Sigmoid colon (tissue), 7 donors: ENCODE results near the gene WDFY4. TPM values are rescaled to one million over a fixed set of nuclear protein-coding genes. Genes with fewer than 3 reads are reported as not detected.

Experiments used
- DNase-seq: peaks from one replicate; pipeline ENCODE4 v3.0.0-alpha.2; 2019
- H3K27ac ChIP-seq, 4 donors: fragments of 200-600 bp; sonication (generic); one replicate each; pipeline ENCODE4 v1.5.1; 2016 to 2019; ENCODE audit warnings: mild to moderate bottlenecking in 1 of 4
- H3K27me3 ChIP-seq, 3 donors: fragments of 200-600 bp; sonication (generic); one replicate each; pipeline ENCODE4 v1.5.1; 2019; ENCODE audit warnings: mild to moderate bottlenecking in 1 of 3
- H3K36me3 ChIP-seq, 4 donors: fragments of 200-600 bp; sonication (generic); one replicate each; pipeline ENCODE4 v1.5.1; 2016 to 2019
- H3K4me1 ChIP-seq, 4 donors: fragments of 200-600 bp; sonication (generic); one replicate each; pipeline ENCODE4 v1.5.1; 2017 to 2019
- H3K4me3 ChIP-seq, 4 donors: fragments of 200-600 bp; sonication (generic); one replicate each; pipeline ENCODE4 v1.5.1; 2017 to 2019; ENCODE audit warnings: mild to moderate bottlenecking in 2 of 4, moderate library complexity in 1 of 4
- H3K9me3 ChIP-seq, 4 donors: fragments of 200-600 bp in 3 of 4; sonication (generic) in 3 of 4; one replicate each; pipeline versions ENCODE4 v1.5.1 to v1.6.1; 2013 to 2019
- CTCF ChIP-seq, 4 experiments: fragments of 450-650 bp in 3 of 4; fragments of 200-600 bp in 1 of 4; IDR thresholded peaks; one replicate each; pipeline ENCODE4 v1.5.1; 2016 to 2019; ENCODE audit warnings: antibody characterized with exemption in 4 of 4, mild to moderate bottlenecking in 3 of 4, moderate library complexity in 2 of 4
- EP300 ChIP-seq, 4 donors: sonication (generic); formaldehyde crosslinking; IDR thresholded peaks; one replicate each; pipeline ENCODE4 v1.6.1; 2017; ENCODE audit warnings: antibody characterized with exemption in 4 of 4
- POLR2A ChIP-seq, 2 donors: fragments of 450-650 bp; IDR thresholded peaks; one replicate each; pipeline ENCODE4 v1.6.1; 2016; ENCODE audit warnings: antibody characterized with exemption in 2 of 2, mild to moderate bottlenecking in 2 of 2, moderate library complexity in 2 of 2
- POLR2AphosphoS5 ChIP-seq, 4 donors: sonication (generic); formaldehyde crosslinking; IDR thresholded peaks; one replicate each; pipeline ENCODE4 v1.6.1; 2017; ENCODE audit warnings: antibody characterized with exemption in 4 of 4
- WGBS, 2 donors: extraction: QIAGEN DNeasy Blood & Tissue Kit; methylation state at CpG; one replicate each; pipeline ENCODE4 v1.1.7; 2013; 5-methylcytosine and 5-hydroxymethylcytosine counted together
- intact Hi-C: fragments of 100-400 bp; cut with DNase I; formaldehyde crosslinking; loops from one replicate; pipeline ENCODE4 v1.15.1; 2023
- polyA plus RNA-seq, 3 donors: library from polyadenylated mRNA; stranded (reverse); fragments of 200-250 nt; gene quantifications; one replicate each; pipeline ENCODE4 v1.2.3, GENCODE V29; 2013
- total RNA-seq, 4 donors: library from RNA; depleted of rRNA; stranded (reverse); fragments of >200 nt; gene quantifications; one replicate each; pipeline ENCODE4 v1.1.0, GENCODE V29; 2016
- donor health status: healthy with polysubstance abuse.
- donor health status: Bipolar disorder and iron deficiency.
- donor health status: healthy.

The WDFY4 gene
- total and polyA plus RNA-seq, 7 donors, result 0.60 to 18.6 (median 2.5) TPM

- 55 to 77% methylated on average over 9 of the region's 9 CpGs for WGBS, 2 donors
- intact Hi-C loops, result no loop called here
- Histone ChIP-seq H3K36me3 (no peaks in the 10 kb centered on the region), H3K27ac (no peak overlapping the region), H3K9me3 (peaks cover 0 to 3% (median 0%) of the 10 kb centered on the region in 4 donors), H3K4me3 (no peak overlapping the region), H3K27me3 (no peaks in the 10 kb centered on the region), H3K4me1 (no peaks in the 10 kb centered on the region)
- no peak for TF ChIP-seq EP300 (IDR thresholded peaks at IDR 0.05)
- no peak for TF ChIP-seq POLR2AphosphoS5 (IDR thresholded peaks at IDR 0.05)
- TF ChIP-seq CTCF (IDR thresholded peaks at IDR 0.05), result no peak
- no peak for TF ChIP-seq POLR2A (IDR thresholded peaks at IDR 0.05)
- DNase-seq, result no peak
Observed at GRCh38 chr10:49001402-49001801, 316.7 kb downstream of the WDFY4 start.

GRCh38 chr10:49001870-49002672 is 317.4 kb downstream of the WDFY4 start:
- no peak overlapping the region for H3K4me3 ChIP-seq
- DNase-seq, result no peak
- no peaks in the 10 kb centered on the region for H3K27me3 ChIP-seq
- peaks cover 0 to 3% (median 0%) of the 10 kb centered on the region in 4 donors for H3K9me3 ChIP-seq
- H3K4me1 ChIP-seq, result no peaks in the 10 kb centered on the region
- no peak overlapping the region for H3K27ac ChIP-seq
- intact Hi-C loops, result no loop called here
- H3K36me3 ChIP-seq, result no peaks in the 10 kb centered on the region
- TF ChIP-seq EP300 (IDR thresholded peaks at IDR 0.05), result no peak
- TF ChIP-seq POLR2AphosphoS5 (IDR thresholded peaks at IDR 0.05), result no peak
- TF ChIP-seq CTCF (IDR thresholded peaks at IDR 0.05), result no peak
- WGBS, 2 donors, result 60 to 65% methylated on average over 17 of the region's 17 CpGs

- Histone ChIP-seq H3K27ac (no peak overlapping the region), H3K4me1 (peaks cover 0 to 9% (median 8%) of the 10 kb centered on the region in 4 donors), H3K27me3 (no peaks in the 10 kb centered on the region), H3K9me3 (peaks cover 0 to 3% (median 0%) of the 10 kb centered on the region in 4 donors), H3K4me3 (no peak overlapping the region), H3K36me3 (no peaks in the 10 kb centered on the region)
- 81 to 85% methylated on average over 5 of the region's 5 CpGs for WGBS, 2 donors
- no peak for TF ChIP-seq POLR2A (IDR thresholded peaks at IDR 0.05)
- no peak for TF ChIP-seq POLR2AphosphoS5 (IDR thresholded peaks at IDR 0.05)
- TF ChIP-seq EP300 (IDR thresholded peaks at IDR 0.05), result no peak
- no peak for TF ChIP-seq CTCF (IDR thresholded peaks at IDR 0.05)
- intact Hi-C loops, result no loop called here
- DNase-seq, result no peak
Observed at GRCh38 chr10:49005270-49005669, 320.6 kb downstream of the WDFY4 start.

GRCh38 chr10:49007129-49007528 is 322.5 kb downstream of the WDFY4 start:
- no peak overlapping the region for H3K27ac ChIP-seq
- TF ChIP-seq CTCF (IDR thresholded peaks at IDR 0.05), result no peak
- no peak for TF ChIP-seq POLR2A (IDR thresholded peaks at IDR 0.05)
- TF ChIP-seq EP300 (IDR thresholded peaks at IDR 0.05), result no peak
- TF ChIP-seq POLR2AphosphoS5 (IDR thresholded peaks at IDR 0.05), result no peak
- no peaks in the 10 kb centered on the region for H3K36me3 ChIP-seq
- WGBS, 2 donors, result 68 to 73% methylated on average over 5 of the region's 5 CpGs
- H3K4me3 ChIP-seq, result no peak overlapping the region
- intact Hi-C loops, result no loop called here
- H3K9me3 ChIP-seq, result peaks cover 0 to 3% (median 0%) of the 10 kb centered on the region in 4 donors
- H3K27me3 ChIP-seq, result no peaks in the 10 kb centered on the region
- H3K4me1 ChIP-seq, result peaks cover 0 to 9% (median 8%) of the 10 kb centered on the region in 4 donors
- DNase-seq, result no peak
